Naive B cell (primary cell): ENCODE measurements around the gene HAPSTR1. TPM values are rescaled to one million over a fixed set of nuclear protein-coding genes. Genes with fewer than 3 reads are reported as not detected.
A peak's percentile ranks its signal among the peaks of the same experiment; 100 is the strongest.

Source experiments
- ATAC-seq, 2 donors: fragments of 150-1000 bp; cut with Tn5 transposase; 2 replicates each; pipeline ENCODE4 v1.10.0; 2021; ENCODE audit warnings: low read depth in 2 of 2, mild to moderate bottlenecking in 2 of 2, moderate library complexity in 2 of 2
- DNase-seq: peaks from one replicate; pipeline ENCODE4 v3.0.0; 2022
- H3K27ac Mint-ChIP-seq, 6 donors: one replicate each; pipeline ENCODE4 v1.8.0; 2020 to 2022; ENCODE audit warnings: mild to moderate bottlenecking in 6 of 6, mixed read lengths in 6 of 6, moderate library complexity in 5 of 6, inconsistent platforms in 2 of 6
- H3K27me3 Mint-ChIP-seq, 3 donors: one replicate each; pipeline ENCODE4 v1.8.0; 2021 to 2022; ENCODE audit warnings: mixed read lengths in 3 of 3, mild to moderate bottlenecking in 1 of 3
- H3K36me3 Mint-ChIP-seq, 2 donors: one replicate each; pipeline ENCODE4 v1.8.0; 2020 to 2022; ENCODE audit warnings: mixed read lengths in 2 of 2, inconsistent platforms in 1 of 2, mild to moderate bottlenecking in 1 of 2
- H3K4me1 Mint-ChIP-seq, 3 donors: one replicate each; pipeline ENCODE4 v1.8.0; 2020 to 2022; ENCODE audit warnings: mixed read lengths in 3 of 3, inconsistent platforms in 1 of 3, mild to moderate bottlenecking in 1 of 3, moderate library complexity in 1 of 3
- H3K4me3 Mint-ChIP-seq, 8 donors: one replicate each; pipeline ENCODE4 v1.8.0; 2020 to 2022; ENCODE audit warnings: mild to moderate bottlenecking in 8 of 8, mixed read lengths in 8 of 8, moderate library complexity in 8 of 8, inconsistent platforms in 2 of 8
- H3K9me3 Mint-ChIP-seq, 7 donors: one replicate each; pipeline ENCODE4 v1.8.0; 2020 to 2022; ENCODE audit warnings: mixed read lengths in 7 of 7, mild to moderate bottlenecking in 5 of 7, inconsistent platforms in 2 of 7, moderate library complexity in 1 of 7
- polyA plus RNA-seq, 6 donors: library from polyadenylated mRNA; unstranded; fragments of 300-500 nt; fragmentation: Illumina TruSeq; gene quantifications; one replicate each; pipeline ENCODE4 v1.2.3, GENCODE V29; 2021; ENCODE audit warnings: low read depth in 6 of 6

Gene HAPSTR1
- polyA plus RNA-seq, 6 donors from 2014 or later: 10.1 to 24.8 (median 14.5) TPM

- no peak for ATAC-seq
Measured at GRCh38 chr16:9055661-9056060, 35.8 kb upstream of the HAPSTR1 start.

GRCh38 chr16:9056061-9056460, 35.4 kb upstream of the HAPSTR1 start:
- Mint-ChIP-seq H3K4me3 (no peak overlapping the region), H3K27ac (peak overlapping the region in 1 of 6 donors; percentile 63), H3K4me1 (peaks cover 6 to 9% (median 8%) of the 10 kb centered on the region in 3 donors), H3K9me3 (no peaks in the 10 kb centered on the region), H3K36me3 (no peaks in the 10 kb centered on the region), H3K27me3 (peaks cover 0 to 8% (median 0%) of the 10 kb centered on the region in 3 donors)
- ATAC-seq (no peak), DNase-seq (no peak)

More at GRCh38 chr16:9055661-9056060, 35.8 kb upstream of the HAPSTR1 start:
- H3K36me3 Mint-ChIP-seq: no peaks in the 10 kb centered on the region
- H3K9me3 Mint-ChIP-seq: no peaks in the 10 kb centered on the region
- no peak overlapping the region for H3K27ac Mint-ChIP-seq
- H3K4me3 Mint-ChIP-seq: no peak overlapping the region
- H3K27me3 Mint-ChIP-seq: peaks cover 0 to 8% (median 0%) of the 10 kb centered on the region in 3 donors
- peaks cover 2 to 6% (median 4%) of the 10 kb centered on the region in 3 donors for H3K4me1 Mint-ChIP-seq
- no peak for DNase-seq

GRCh38 chr16:9058211-9058610, 33.2 kb upstream of the HAPSTR1 start:
- no peaks in the 10 kb centered on the region for H3K9me3 Mint-ChIP-seq
- H3K27ac Mint-ChIP-seq: peak overlapping the region in 2 of 6 donors; percentile 53 to 56
- H3K4me3 Mint-ChIP-seq: no peak overlapping the region
- H3K27me3 Mint-ChIP-seq: peaks cover 0 to 4% (median 0%) of the 10 kb centered on the region in 3 donors
- ATAC-seq (no peak), DNase-seq (no peak)
- peaks cover 13 to 22% (median 22%) of the 10 kb centered on the region in 3 donors for H3K4me1 Mint-ChIP-seq
- H3K36me3 Mint-ChIP-seq: no peaks in the 10 kb centered on the region

GRCh38 chr16:9060225-9060624, 31.2 kb upstream of the HAPSTR1 start:
- ATAC-seq (no peak), DNase-seq (no peak)
- Mint-ChIP-seq H3K4me3 (no peak overlapping the region), H3K4me1 (peaks cover 10 to 22% (median 22%) of the 10 kb centered on the region in 3 donors), H3K36me3 (no peaks in the 10 kb centered on the region), H3K27me3 (no peaks in the 10 kb centered on the region), H3K9me3 (no peaks in the 10 kb centered on the region), H3K27ac (no peak overlapping the region)

- Mint-ChIP-seq H3K9me3 (no peaks in the 10 kb centered on the region), H3K4me3 (peak overlapping the region in 6 of 8 donors; percentile 6 to 78 (median 44)), H3K27me3 (no peaks in the 10 kb centered on the region), H3K36me3 (no peaks in the 10 kb centered on the region), H3K27ac (peak overlapping the region; percentile 4 to 92 (median 37)), H3K4me1 (peaks cover 10 to 22% (median 22%) of the 10 kb centered on the region in 3 donors)
- DNase-seq (no peak), ATAC-seq (peak; percentile 48 to 71)
Measured at GRCh38 chr16:9061358-9061813, 30.1 kb upstream of the HAPSTR1 start.

GRCh38 chr16:9062301-9062700, 29.1 kb upstream of the HAPSTR1 start:
- Mint-ChIP-seq H3K4me3 (no peak overlapping the region), H3K4me1 (peaks cover 10 to 22% (median 22%) of the 10 kb centered on the region in 3 donors), H3K9me3 (no peaks in the 10 kb centered on the region), H3K27ac (peak overlapping the region in 1 of 6 donors; percentile 15), H3K27me3 (no peaks in the 10 kb centered on the region), H3K36me3 (no peaks in the 10 kb centered on the region)
- ATAC-seq: no peak
- DNase-seq: no peak

- H3K4me3 Mint-ChIP-seq: no peak overlapping the region
- no peaks in the 10 kb centered on the region for H3K27me3 Mint-ChIP-seq
- DNase-seq (no peak), ATAC-seq (no peak)
- H3K36me3 Mint-ChIP-seq: no peaks in the 10 kb centered on the region
- H3K27ac Mint-ChIP-seq: no peak overlapping the region
- peaks cover 0 to 3% (median 0%) of the 10 kb centered on the region in 7 donors for H3K9me3 Mint-ChIP-seq
- H3K4me1 Mint-ChIP-seq: peaks cover 10 to 22% (median 21%) of the 10 kb centered on the region in 3 donors
Measured at GRCh38 chr16:9065077-9065476, 26.4 kb upstream of the HAPSTR1 start.

GRCh38 chr16:9068886-9069285, 22.6 kb upstream of the HAPSTR1 start:
- no peak for DNase-seq
- Mint-ChIP-seq H3K4me1 (no peaks in the 10 kb centered on the region), H3K27ac (no peak overlapping the region), H3K36me3 (no peaks in the 10 kb centered on the region), H3K4me3 (no peak overlapping the region), H3K9me3 (peaks cover 0 to 3% (median 0%) of the 10 kb centered on the region in 7 donors), H3K27me3 (no peaks in the 10 kb centered on the region)
- no peak for ATAC-seq

GRCh38 chr16:9070254-9070653, 21.2 kb upstream of the HAPSTR1 start:
- no peaks in the 10 kb centered on the region for H3K36me3 Mint-ChIP-seq
- DNase-seq (no peak), ATAC-seq (no peak)
- H3K4me3 Mint-ChIP-seq: no peak overlapping the region
- no peaks in the 10 kb centered on the region for H3K4me1 Mint-ChIP-seq
- no peak overlapping the region for H3K27ac Mint-ChIP-seq
- peaks cover 0 to 3% (median 0%) of the 10 kb centered on the region in 7 donors for H3K9me3 Mint-ChIP-seq
- no peaks in the 10 kb centered on the region for H3K27me3 Mint-ChIP-seq

GRCh38 chr16:9071377-9071776, 20.1 kb upstream of the HAPSTR1 start:
- no peaks in the 10 kb centered on the region for H3K27me3 Mint-ChIP-seq
- H3K36me3 Mint-ChIP-seq: no peaks in the 10 kb centered on the region
- peaks cover 1 to 5% (median 2%) of the 10 kb centered on the region in 3 donors for H3K4me1 Mint-ChIP-seq
- peak overlapping the region in 3 of 6 donors; percentile 18 to 44 (median 33) for H3K27ac Mint-ChIP-seq
- no peak for ATAC-seq
- peaks cover 0 to 3% (median 0%) of the 10 kb centered on the region in 7 donors for H3K9me3 Mint-ChIP-seq
- no peak overlapping the region for H3K4me3 Mint-ChIP-seq
- DNase-seq: no peak

- Mint-ChIP-seq H3K9me3 (peaks cover 0 to 6% (median 4%) of the 10 kb centered on the region in 7 donors), H3K4me1 (peaks cover 5 to 17% (median 13%) of the 10 kb centered on the region in 3 donors), H3K27me3 (no peaks in the 10 kb centered on the region), H3K4me3 (no peak overlapping the region), H3K36me3 (peaks cover 0 to 5% of the 10 kb centered on the region in 2 donors), H3K27ac (no peak overlapping the region)
- DNase-seq (no peak), ATAC-seq (no peak)
Measured at GRCh38 chr16:9072806-9073341, 18.6 kb upstream of the HAPSTR1 start.

- Mint-ChIP-seq H3K36me3 (peaks cover 0 to 12% of the 10 kb centered on the region in 2 donors), H3K27ac (peak overlapping the region in 1 of 6 donors; percentile 11), H3K4me3 (no peak overlapping the region), H3K4me1 (peaks cover 16 to 29% (median 19%) of the 10 kb centered on the region in 3 donors), H3K27me3 (no peaks in the 10 kb centered on the region), H3K9me3 (peaks cover 0 to 14% (median 7%) of the 10 kb centered on the region in 7 donors)
- DNase-seq (no peak), ATAC-seq (no peak)
Measured at GRCh38 chr16:9075299-9076071, 16.0 kb upstream of the HAPSTR1 start.

GRCh38 chr16:9077091-9077809, 14.2 kb upstream of the HAPSTR1 start:
- DNase-seq: no peak
- Mint-ChIP-seq H3K27me3 (no peaks in the 10 kb centered on the region), H3K4me1 (peaks cover 16 to 29% (median 19%) of the 10 kb centered on the region in 3 donors), H3K27ac (peak overlapping the region in 5 of 6 donors; percentile 71 to 91 (median 83)), H3K9me3 (peaks cover 0 to 14% (median 7%) of the 10 kb centered on the region in 7 donors), H3K4me3 (peak overlapping the region in 6 of 8 donors; percentile 47 to 82 (median 67)), H3K36me3 (peaks cover 0 to 12% of the 10 kb centered on the region in 2 donors)
- ATAC-seq: peak; percentile 46 to 57
